ENCODE data around the gene NTNG1. TPM values are rescaled to one million over a fixed set of nuclear protein-coding genes. Genes with fewer than 3 reads are reported as not detected.

Gene NTNG1
- total RNA-seq, 1 donor from 2014 or later, result 1.1 TPM

GRCh38 chr1:107309962-107310361 lies 169.1 kb downstream of the NTNG1 start:
- DNase-seq (ENCODE audit: low spot score, unreplicated experiment), result no peak
- Mint-ChIP-seq H3K27me3 (no peaks in the 10 kb centered on the region), H3K4me1 (ENCODE audit: low read depth) (no peaks in the 10 kb centered on the region), H3K4me3 (ENCODE audit: low read depth) (no peak overlapping the region), H3K27ac (no peak overlapping the region), H3K36me3 (ENCODE audit: insufficient read depth) (no peaks in the 10 kb centered on the region), H3K9me3 (ENCODE audit: low read depth) (peaks cover 4% of the 10 kb centered on the region)
- TF ChIP-seq, protein P1, sequence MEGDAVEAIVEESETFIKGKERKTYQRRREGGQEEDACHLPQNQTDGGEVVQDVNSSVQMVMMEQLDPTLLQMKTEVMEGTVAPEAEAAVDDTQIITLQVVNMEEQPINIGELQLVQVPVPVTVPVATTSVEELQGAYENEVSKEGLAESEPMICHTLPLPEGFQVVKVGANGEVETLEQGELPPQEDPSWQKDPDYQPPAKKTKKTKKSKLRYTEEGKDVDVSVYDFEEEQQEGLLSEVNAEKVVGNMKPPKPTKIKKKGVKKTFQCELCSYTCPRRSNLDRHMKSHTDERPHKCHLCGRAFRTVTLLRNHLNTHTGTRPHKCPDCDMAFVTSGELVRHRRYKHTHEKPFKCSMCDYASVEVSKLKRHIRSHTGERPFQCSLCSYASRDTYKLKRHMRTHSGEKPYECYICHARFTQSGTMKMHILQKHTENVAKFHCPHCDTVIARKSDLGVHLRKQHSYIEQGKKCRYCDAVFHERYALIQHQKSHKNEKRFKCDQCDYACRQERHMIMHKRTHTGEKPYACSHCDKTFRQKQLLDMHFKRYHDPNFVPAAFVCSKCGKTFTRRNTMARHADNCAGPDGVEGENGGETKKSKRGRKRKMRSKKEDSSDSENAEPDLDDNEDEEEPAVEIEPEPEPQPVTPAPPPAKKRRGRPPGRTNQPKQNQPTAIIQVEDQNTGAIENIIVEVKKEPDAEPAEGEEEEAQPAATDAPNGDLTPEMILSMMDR (IDR thresholded peaks at IDR 0.05; ENCODE audit: unreplicated experiment), result no peak

DNA sequence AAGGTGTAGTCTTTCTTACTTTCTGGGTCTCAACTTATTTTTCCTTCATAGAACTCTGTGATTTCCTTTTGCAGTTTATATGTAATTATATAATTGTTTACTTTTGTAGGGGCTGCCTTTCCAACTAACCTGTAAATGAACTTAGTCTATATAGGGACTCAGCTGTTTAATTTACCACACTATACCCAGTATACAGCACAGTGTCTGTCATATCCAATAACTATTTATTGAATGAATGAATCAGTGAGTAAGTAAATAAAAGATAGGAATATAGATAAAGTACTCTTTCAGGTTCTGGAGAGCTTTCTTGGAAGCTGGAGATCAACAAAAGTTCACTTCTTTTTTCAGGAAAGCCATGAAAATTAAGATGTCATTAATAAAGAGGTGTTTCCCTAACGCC lies 174.8 kb downstream of the NTNG1 start:
- DNase-seq (ENCODE audit: low spot score, unreplicated experiment), result no peak
- H3K27ac Mint-ChIP-seq, result no peak overlapping the region
- H3K36me3 Mint-ChIP-seq (ENCODE audit: insufficient read depth), result no peaks in the 10 kb centered on the region

GRCh38 chr1:107318932-107319331 lies 178.1 kb downstream of the NTNG1 start:
- H3K27me3 Mint-ChIP-seq, result no peaks in the 10 kb centered on the region
- no peak overlapping the region for H3K4me3 Mint-ChIP-seq (ENCODE audit: low read depth)
- H3K4me1 Mint-ChIP-seq (ENCODE audit: low read depth), result peaks cover 2% of the 10 kb centered on the region
- no peaks in the 10 kb centered on the region for H3K36me3 Mint-ChIP-seq (ENCODE audit: insufficient read depth)
- H3K9me3 Mint-ChIP-seq (ENCODE audit: low read depth), result no peaks in the 10 kb centered on the region
- TF ChIP-seq, protein P1 (IDR thresholded peaks at IDR 0.05; ENCODE audit: unreplicated experiment), result no peak
- no peak overlapping the region for H3K27ac Mint-ChIP-seq
- no peak for DNase-seq (ENCODE audit: low spot score, unreplicated experiment)

More for the DNA sequence above, 174.8 kb downstream of the NTNG1 start:
- H3K9me3 Mint-ChIP-seq (ENCODE audit: low read depth), result no peaks in the 10 kb centered on the region
- H3K27me3 Mint-ChIP-seq, result no peaks in the 10 kb centered on the region
- TF ChIP-seq, protein P1 (IDR thresholded peaks at IDR 0.05; ENCODE audit: unreplicated experiment), result no peak
- H3K4me1 Mint-ChIP-seq (ENCODE audit: low read depth), result no peaks in the 10 kb centered on the region
- no peak overlapping the region for H3K4me3 Mint-ChIP-seq (ENCODE audit: low read depth)

GRCh38 chr1:107323784-107324183 lies 182.9 kb downstream of the NTNG1 start:
- TF ChIP-seq, protein P1 (IDR thresholded peaks at IDR 0.05; ENCODE audit: unreplicated experiment), result no peak
- H3K27ac Mint-ChIP-seq, result no peak overlapping the region
- no peaks in the 10 kb centered on the region for H3K27me3 Mint-ChIP-seq
- H3K9me3 Mint-ChIP-seq (ENCODE audit: low read depth), result no peaks in the 10 kb centered on the region
- H3K36me3 Mint-ChIP-seq (ENCODE audit: insufficient read depth), result no peaks in the 10 kb centered on the region
- no peak for DNase-seq (ENCODE audit: low spot score, unreplicated experiment)
- no peak overlapping the region for H3K4me3 Mint-ChIP-seq (ENCODE audit: low read depth)
- peaks cover 2% of the 10 kb centered on the region for H3K4me1 Mint-ChIP-seq (ENCODE audit: low read depth)

DNA sequence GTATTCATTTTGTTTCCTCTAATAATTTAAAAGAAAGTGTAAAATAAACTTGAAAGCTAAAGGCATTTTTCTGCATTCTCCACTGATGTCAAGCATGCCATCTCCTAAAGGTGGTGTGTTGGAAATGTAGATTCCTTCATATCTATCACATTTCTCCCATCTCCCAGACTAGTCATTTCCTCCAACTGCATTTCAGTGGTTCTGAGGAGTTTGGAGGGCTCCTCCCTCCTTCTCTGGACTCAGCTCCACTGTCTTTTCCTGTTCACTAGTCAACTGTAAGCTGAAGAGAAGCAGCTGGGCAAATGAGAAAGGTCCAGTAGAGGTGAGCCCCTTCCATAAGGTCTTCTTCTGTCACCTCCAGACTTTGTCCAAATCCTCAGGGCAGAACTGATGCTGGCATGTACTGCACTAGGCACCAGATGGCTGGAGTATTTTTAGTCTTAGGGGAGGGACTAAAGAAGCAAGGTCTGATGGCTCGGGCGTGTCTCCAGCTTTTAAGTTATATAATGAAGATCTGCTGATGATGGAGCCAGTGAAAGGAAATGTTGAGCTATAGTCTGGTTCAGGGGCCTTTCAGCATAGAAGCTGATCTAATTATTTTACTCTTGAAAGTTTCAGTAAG lies 186.1 kb downstream of the NTNG1 start:
- TF ChIP-seq, protein P1 (IDR thresholded peaks at IDR 0.05; ENCODE audit: unreplicated experiment), result no peak
- Mint-ChIP-seq H3K4me1 (ENCODE audit: low read depth) (peaks cover 2% of the 10 kb centered on the region), H3K27me3 (no peaks in the 10 kb centered on the region), H3K36me3 (ENCODE audit: insufficient read depth) (no peaks in the 10 kb centered on the region), H3K4me3 (ENCODE audit: low read depth) (no peak overlapping the region), H3K9me3 (ENCODE audit: low read depth) (no peaks in the 10 kb centered on the region), H3K27ac (no peak overlapping the region)
- DNase-seq (ENCODE audit: low spot score, unreplicated experiment), result no peak
